Activated naive CD4-positive, alpha-beta T cell treated with Interleukin-2 at 50 U/mL for 16 hours (primary cell): ENCODE measurements around the gene CYP2D6.
A peak's percentile ranks its signal among the peaks of the same experiment; 100 is the strongest.
"Not testable (repeated sequence)": the region's sequence is repeated elsewhere in the genome, so short reads cannot be mapped to it uniquely, and the experiment has no call there.

ENCODE experiments used
- DNase-seq: peaks from one replicate; pipeline ENCODE4 v3.0.0-alpha.2; 2020

Gene CYP2D6

GRCh38 chr22:42131562-42131961 is 952 bp upstream of the CYP2D6 start:
- no peak for DNase-seq

- DNase-seq, result not testable (repeated sequence)
Observed at GRCh38 chr22:42130182-42130581, 428 bp downstream of the CYP2D6 start.

GRCh38 chr22:42128776-42129694 is 1.6 kb downstream of the CYP2D6 start:
- not testable (repeated sequence) for DNase-seq

- DNase-seq, result not testable (repeated sequence)
Observed at GRCh38 chr22:42128007-42128406, 2.6 kb downstream of the CYP2D6 start.

- no peak for DNase-seq
Observed at GRCh38 chr22:42127606-42128005, 3.0 kb downstream of the CYP2D6 start.

GRCh38 chr22:42123529-42123928 is 7.1 kb downstream of the CYP2D6 start:
- DNase-seq, result not testable (repeated sequence)

GRCh38 chr22:42120231-42121021 is 10.2 kb downstream of the CYP2D6 start:
- DNase-seq, result peak; percentile 53

- no peak for DNase-seq
Observed at GRCh38 chr22:42116848-42117424, 13.7 kb downstream of the CYP2D6 start.

GRCh38 chr22:42115420-42115830 is 15.2 kb downstream of the CYP2D6 start:
- DNase-seq, result not testable (repeated sequence)

- DNase-seq, result no peak
Observed at GRCh38 chr22:42114721-42115120, 15.9 kb downstream of the CYP2D6 start.

GRCh38 chr22:42112793-42113192 is 17.8 kb downstream of the CYP2D6 start:
- not testable (repeated sequence) for DNase-seq

- DNase-seq, result no peak
Observed at GRCh38 chr22:42111798-42112197, 18.8 kb downstream of the CYP2D6 start.

- DNase-seq, result no peak
Observed at GRCh38 chr22:42108848-42109247, 21.8 kb downstream of the CYP2D6 start.

GRCh38 chr22:42104332-42104860 is 26.2 kb downstream of the CYP2D6 start:
- not testable (repeated sequence) for DNase-seq

GRCh38 chr22:42101199-42101598 is 29.4 kb downstream of the CYP2D6 start:
- no peak for DNase-seq

- DNase-seq, result no peak
Observed at GRCh38 chr22:42091455-42091782, 39.2 kb downstream of the CYP2D6 start.

- DNase-seq, result peak; percentile 99
Observed at GRCh38 chr22:42090596-42091454, 39.8 kb downstream of the CYP2D6 start, which contains the start of gene NDUFA6. Gene NDUFA6, minus strand, starts transcription at chr22:42090772. Its CDS starts 28 bp downstream, at chr22:42090744.

GRCh38 chr22:42086051-42086450 is 44.6 kb downstream of the CYP2D6 start:
- no peak for DNase-seq

- no peak for DNase-seq
Observed at GRCh38 chr22:42084874-42085273, 45.7 kb downstream of the CYP2D6 start.

- no peak for DNase-seq
Observed at GRCh38 chr22:42083119-42083518, 47.5 kb downstream of the CYP2D6 start.

- DNase-seq, result peak; percentile 21
Observed at GRCh38 chr22:42080287-42080686, 50.3 kb downstream of the CYP2D6 start.
